ENCODE measurements around the gene COIL.
A peak's percentile ranks its signal among the peaks of the same experiment; 100 is the strongest.
"Not testable (repeated sequence)": the region's sequence is repeated elsewhere in the genome, so short reads cannot be mapped to it uniquely, and the experiment has no call there.

The COIL gene

GRCh38 chr17:56960596-56961538 is at the start of gene COIL:
Gene COIL, minus strand, starts transcription at chr17:56961050. Its CDS starts 31 bp downstream, at chr17:56961019.
- DNase-seq (ENCODE audit: low read depth) = peak; percentile 92

- no peak for DNase-seq (ENCODE audit: low read depth)
These were observed 49.6 kb upstream of the COIL start for GRCh38 chr17:57010487-57010886.

GRCh38 chr17:57009737-57010445 is 49.0 kb upstream of the COIL start:
- DNase-seq (ENCODE audit: low read depth) = peak; percentile 26

GRCh38 chr17:57008958-57009357 is 48.1 kb upstream of the COIL start:
- no peak for DNase-seq (ENCODE audit: low read depth)

GRCh38 chr17:57006040-57006439 is 45.2 kb upstream of the COIL start:
- DNase-seq (ENCODE audit: low read depth) = no peak

GRCh38 chr17:57004944-57005579 is 44.2 kb upstream of the COIL start:
- DNase-seq (ENCODE audit: low read depth) = no peak

GRCh38 chr17:57002904-57003303 is 42.1 kb upstream of the COIL start:
- DNase-seq (ENCODE audit: low read depth) = no peak

GRCh38 chr17:57001541-57001940 is 40.7 kb upstream of the COIL start:
- DNase-seq (ENCODE audit: low read depth) = no peak

- no peak for DNase-seq (ENCODE audit: low read depth)
These were observed 36.5 kb upstream of the COIL start for GRCh38 chr17:56997313-56997712.

GRCh38 chr17:56995766-56996165 is 34.9 kb upstream of the COIL start:
- DNase-seq (ENCODE audit: low read depth) = no peak

- DNase-seq (ENCODE audit: low read depth) = no peak
These were observed 33.4 kb upstream of the COIL start for GRCh38 chr17:56994009-56994792.

GRCh38 chr17:56992364-56992763 is 31.5 kb upstream of the COIL start:
- DNase-seq (ENCODE audit: low read depth) = no peak

GRCh38 chr17:56988901-56989572 is 28.2 kb upstream of the COIL start:
- DNase-seq (ENCODE audit: low read depth) = no peak

- DNase-seq (ENCODE audit: low read depth) = no peak
These were observed 26.5 kb upstream of the COIL start for GRCh38 chr17:56987283-56987834.

GRCh38 chr17:56985371-56986162 is 24.7 kb upstream of the COIL start:
- DNase-seq (ENCODE audit: low read depth) = no peak

- DNase-seq (ENCODE audit: low read depth) = no peak
These were observed 22.5 kb upstream of the COIL start for GRCh38 chr17:56983366-56983765.

- DNase-seq (ENCODE audit: low read depth) = no peak
These were observed 21.5 kb upstream of the COIL start for GRCh38 chr17:56982312-56982711.

- DNase-seq (ENCODE audit: low read depth) = not testable (repeated sequence)
These were observed 19.7 kb upstream of the COIL start for GRCh38 chr17:56980526-56980925.

GRCh38 chr17:56979091-56979480 is 18.2 kb upstream of the COIL start:
- no peak for DNase-seq (ENCODE audit: low read depth)

- no peak for DNase-seq (ENCODE audit: low read depth)
These were observed 17.7 kb upstream of the COIL start for GRCh38 chr17:56978441-56979090.

Measured in activated T-cell treated with anti-CD3 and anti-CD28 coated beads for 24 hours (primary cell).